Liver (tissue), 9 donors: Measurements from ENCODE around the gene BMPER. TPM values are rescaled to one million over a fixed set of nuclear protein-coding genes. Genes with fewer than 3 reads are reported as not detected.

ENCODE experiments used
- DNase-seq: peaks from one replicate; pipeline ENCODE4 v3.0.0-alpha.2; 2017; ENCODE audit warnings: low spot score
- H3K27ac ChIP-seq, 2 donors: one replicate each; pipeline ENCODE4 v1.7.0; 2013; ENCODE audit warnings: inconsistent platforms in 2 of 2, low read length in 2 of 2, control low read depth in 1 of 2, low read depth in 1 of 2, mild to moderate bottlenecking in 1 of 2
- H3K27me3 ChIP-seq, 4 donors: one replicate each; pipeline versions ENCODE4 v1.6.1 to v1.7.0; 2013; ENCODE audit warnings: low read length in 3 of 4, inconsistent platforms in 1 of 4, mild to moderate bottlenecking in 1 of 4, moderate library complexity in 1 of 4; ENCODE audit not compliant: control insufficient read depth in 4 of 4, insufficient read depth in 4 of 4
- H3K36me3 ChIP-seq, 4 donors: one replicate each; pipeline versions ENCODE4 v1.6.1 to v1.7.0; 2013; ENCODE audit warnings: low read length in 3 of 4, mild to moderate bottlenecking in 3 of 4, low read depth in 1 of 4, moderate library complexity in 1 of 4; ENCODE audit not compliant: control insufficient read depth in 4 of 4, insufficient read depth in 3 of 4
- H3K4me1 ChIP-seq, 4 donors: one replicate each; pipeline versions ENCODE4 v1.6.1 to v1.7.0; 2013; ENCODE audit warnings: low read length in 3 of 4, mild to moderate bottlenecking in 3 of 4, moderate library complexity in 1 of 4; ENCODE audit not compliant: control insufficient read depth in 4 of 4, insufficient read depth in 4 of 4
- H3K4me3 ChIP-seq, 3 donors: one replicate each; pipeline versions ENCODE4 v1.6.1 to v1.7.0; 2013; ENCODE audit warnings: low read length in 3 of 3, control low read depth in 1 of 3, low read depth in 1 of 3, mild to moderate bottlenecking in 1 of 3
- H3K9ac ChIP-seq, 2 donors: one replicate each; pipeline ENCODE4 v1.7.0; 2013; ENCODE audit warnings: low read length in 2 of 2, mild to moderate bottlenecking in 2 of 2, moderate library complexity in 2 of 2, control low read depth in 1 of 2, low read depth in 1 of 2
- H3K9me3 ChIP-seq, 4 donors: one replicate each; pipeline versions ENCODE4 v1.6.1 to v1.7.0; 2013; ENCODE audit warnings: low read length in 3 of 4; ENCODE audit not compliant: control insufficient read depth in 4 of 4
- EGR1 ChIP-seq, 2 donors: IDR thresholded peaks; 2 replicates each; pipeline ENCODE4 v1.6.1; 2016 to 2018; ENCODE audit warnings: antibody characterized with exemption in 2 of 2, low read depth in 2 of 2
- FOXA1 ChIP-seq: IDR thresholded peaks from 2 replicates; pipeline ENCODE4 v1.6.1; 2016; ENCODE audit warnings: antibody characterized with exemption
- FOXA2 ChIP-seq: IDR thresholded peaks from 2 replicates; pipeline ENCODE4 v1.6.1; 2016; ENCODE audit warnings: antibody characterized with exemption
- GABPA ChIP-seq, 2 donors: IDR thresholded peaks in 1 of 2; conservative IDR thresholded peaks in 1 of 2; 2 replicates each; pipeline ENCODE4 v1.6.1; 2016; ENCODE audit warnings: antibody characterized with exemption in 2 of 2, mild to moderate bottlenecking in 1 of 2, moderate library complexity in 1 of 2
- HNF4A ChIP-seq, 2 donors: conservative IDR thresholded peaks; 2 replicates each; pipeline ENCODE4 v1.6.1; 2016; ENCODE audit warnings: antibody characterized with exemption in 2 of 2, mild to moderate bottlenecking in 2 of 2
- HNF4G ChIP-seq: IDR thresholded peaks from 2 replicates; pipeline ENCODE4 v1.6.1; 2016; ENCODE audit warnings: antibody characterized with exemption
- JUND ChIP-seq, 2 donors: IDR thresholded peaks; 2 replicates each; pipeline ENCODE4 v1.6.1; 2016; ENCODE audit warnings: antibody characterized with exemption in 2 of 2
- NR2F2 ChIP-seq: IDR thresholded peaks from 2 replicates; pipeline ENCODE4 v1.6.1; 2016; ENCODE audit warnings: antibody characterized with exemption
- RAD21 ChIP-seq, 2 donors: IDR thresholded peaks; 2 replicates each; pipeline ENCODE4 v1.6.1; 2016; ENCODE audit warnings: antibody characterized with exemption in 2 of 2, mild to moderate bottlenecking in 2 of 2
- RXRA ChIP-seq, 2 donors: IDR thresholded peaks; 2 replicates each; pipeline ENCODE4 v1.6.1; 2017 to 2018; ENCODE audit warnings: antibody characterized with exemption in 2 of 2, mild to moderate bottlenecking in 1 of 2
- SP1 ChIP-seq: IDR thresholded peaks from 2 replicates; pipeline ENCODE4 v1.6.1; 2018; ENCODE audit warnings: antibody characterized with exemption, mild to moderate bottlenecking
- TAF1 ChIP-seq: conservative IDR thresholded peaks from 2 replicates; pipeline ENCODE4 v1.6.1; 2016; ENCODE audit warnings: antibody characterized with exemption, mild to moderate bottlenecking
- YY1 ChIP-seq: IDR thresholded peaks from 2 replicates; pipeline ENCODE4 v1.6.1; 2016; ENCODE audit warnings: antibody characterized with exemption, mild to moderate bottlenecking
- WGBS: extraction: QIAGEN DNeasy Blood & Tissue Kit; methylation state at CpG from one replicate; pipeline ENCODE4 v1.1.7; 2013; 5-methylcytosine and 5-hydroxymethylcytosine counted together
- polyA plus RNA-seq, 2 donors: library from polyadenylated mRNA; stranded (reverse) in 1 of 2; unstranded in 1 of 2; fragments of 200-250 nt in 1 of 2; fragments of >200 nt in 1 of 2; fragmentation: Nextera tagmentation in 1 of 2; extraction: Ambion mirVana in 1 of 2; gene quantifications; one replicate each; pipeline versions ENCODE4 v1.2.1 to v1.2.3, GENCODE V29; 2013 to 2015
- total RNA-seq, 2 donors: library from RNA; depleted of rRNA; stranded (reverse); fragments of >200 nt; gene quantifications; one replicate each; pipeline ENCODE4 v1.2.3, GENCODE V29; 2014
- TF ChIP-seq, protein P1 (sequence below): IDR thresholded peaks from 2 replicates; pipeline ENCODE4 v1.6.1; 2016; ENCODE audit warnings: antibody characterized with exemption, mild to moderate bottlenecking
- TF ChIP-seq, protein P2 (sequence below): IDR thresholded peaks from 2 replicates; pipeline ENCODE4 v1.6.1; 2016; ENCODE audit warnings: antibody characterized with exemption
- TF ChIP-seq, protein P3 (sequence below): fragments of 150-350 bp; IDR thresholded peaks from 2 replicates; pipeline ENCODE4 v1.5.1; 2017; ENCODE audit warnings: improper control_type of control experiment, low read depth, low read length; ENCODE audit not compliant: missing input control
- TF ChIP-seq, protein P4 (sequence below): IDR thresholded peaks from 2 replicates; pipeline ENCODE4 v1.6.1; 2016; ENCODE audit warnings: antibody characterized with exemption
- TF ChIP-seq, protein P5 (sequence below): IDR thresholded peaks from 2 replicates; pipeline ENCODE4 v1.6.1; 2016; ENCODE audit warnings: antibody characterized with exemption
- donor health status: healthy.
- donor health status: healthy.
- donor health status: healthy.
- donor health status: healthy.
- donor health status: healthy.

BMPER gene
- total and polyA plus RNA-seq, 4 donors, result 4.0 to 8.5 (median 6.2) TPM

DNA sequence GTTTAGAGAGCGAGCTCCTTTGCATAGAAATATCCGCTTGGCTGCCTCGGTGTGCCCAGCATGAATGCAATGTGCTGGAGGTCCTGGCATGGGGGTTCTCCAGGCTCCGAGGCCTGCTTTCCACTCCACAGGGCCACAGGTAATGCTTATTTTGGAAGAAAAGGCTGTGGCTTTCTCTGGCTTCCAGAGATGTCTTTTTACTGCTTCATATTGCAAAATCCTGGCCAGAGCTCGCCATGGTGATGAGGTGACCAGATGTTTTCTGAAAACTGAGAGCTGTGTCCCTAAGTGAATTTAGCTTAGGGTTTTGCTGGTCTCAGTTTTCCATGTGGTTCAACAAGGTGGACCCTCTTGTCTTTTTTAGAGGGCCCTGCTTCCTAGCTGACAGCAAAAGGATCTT lies 65.2 kb downstream of the BMPER start:
- TF ChIP-seq HNF4G (no peak), JUND (IDR thresholded peaks at IDR 0.05) (no peak), FOXA1 (no peak), TAF1 (no peak), HNF4A (conservative IDR thresholded peaks at IDR 0.05) (no peak), NR2F2 (no peak), EGR1 (IDR thresholded peaks at IDR 0.05; ENCODE audit: low read depth in 2 of 2) (no peak), RAD21 (IDR thresholded peaks at IDR 0.05) (no peak), GABPA (IDR thresholded peaks at IDR 0.05 in 1 of 2, conservative IDR thresholded peaks at IDR 0.05 in 1 of 2) (no peak), FOXA2 (no peak), RXRA (IDR thresholded peaks at IDR 0.05) (no peak), YY1 (no peak), SP1 (no peak)
- TF ChIP-seq, protein P1, sequence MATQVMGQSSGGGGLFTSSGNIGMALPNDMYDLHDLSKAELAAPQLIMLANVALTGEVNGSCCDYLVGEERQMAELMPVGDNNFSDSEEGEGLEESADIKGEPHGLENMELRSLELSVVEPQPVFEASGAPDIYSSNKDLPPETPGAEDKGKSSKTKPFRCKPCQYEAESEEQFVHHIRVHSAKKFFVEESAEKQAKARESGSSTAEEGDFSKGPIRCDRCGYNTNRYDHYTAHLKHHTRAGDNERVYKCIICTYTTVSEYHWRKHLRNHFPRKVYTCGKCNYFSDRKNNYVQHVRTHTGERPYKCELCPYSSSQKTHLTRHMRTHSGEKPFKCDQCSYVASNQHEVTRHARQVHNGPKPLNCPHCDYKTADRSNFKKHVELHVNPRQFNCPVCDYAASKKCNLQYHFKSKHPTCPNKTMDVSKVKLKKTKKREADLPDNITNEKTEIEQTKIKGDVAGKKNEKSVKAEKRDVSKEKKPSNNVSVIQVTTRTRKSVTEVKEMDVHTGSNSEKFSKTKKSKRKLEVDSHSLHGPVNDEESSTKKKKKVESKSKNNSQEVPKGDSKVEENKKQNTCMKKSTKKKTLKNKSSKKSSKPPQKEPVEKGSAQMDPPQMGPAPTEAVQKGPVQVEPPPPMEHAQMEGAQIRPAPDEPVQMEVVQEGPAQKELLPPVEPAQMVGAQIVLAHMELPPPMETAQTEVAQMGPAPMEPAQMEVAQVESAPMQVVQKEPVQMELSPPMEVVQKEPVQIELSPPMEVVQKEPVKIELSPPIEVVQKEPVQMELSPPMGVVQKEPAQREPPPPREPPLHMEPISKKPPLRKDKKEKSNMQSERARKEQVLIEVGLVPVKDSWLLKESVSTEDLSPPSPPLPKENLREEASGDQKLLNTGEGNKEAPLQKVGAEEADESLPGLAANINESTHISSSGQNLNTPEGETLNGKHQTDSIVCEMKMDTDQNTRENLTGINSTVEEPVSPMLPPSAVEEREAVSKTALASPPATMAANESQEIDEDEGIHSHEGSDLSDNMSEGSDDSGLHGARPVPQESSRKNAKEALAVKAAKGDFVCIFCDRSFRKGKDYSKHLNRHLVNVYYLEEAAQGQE, result no peak
- TF ChIP-seq, protein P2, sequence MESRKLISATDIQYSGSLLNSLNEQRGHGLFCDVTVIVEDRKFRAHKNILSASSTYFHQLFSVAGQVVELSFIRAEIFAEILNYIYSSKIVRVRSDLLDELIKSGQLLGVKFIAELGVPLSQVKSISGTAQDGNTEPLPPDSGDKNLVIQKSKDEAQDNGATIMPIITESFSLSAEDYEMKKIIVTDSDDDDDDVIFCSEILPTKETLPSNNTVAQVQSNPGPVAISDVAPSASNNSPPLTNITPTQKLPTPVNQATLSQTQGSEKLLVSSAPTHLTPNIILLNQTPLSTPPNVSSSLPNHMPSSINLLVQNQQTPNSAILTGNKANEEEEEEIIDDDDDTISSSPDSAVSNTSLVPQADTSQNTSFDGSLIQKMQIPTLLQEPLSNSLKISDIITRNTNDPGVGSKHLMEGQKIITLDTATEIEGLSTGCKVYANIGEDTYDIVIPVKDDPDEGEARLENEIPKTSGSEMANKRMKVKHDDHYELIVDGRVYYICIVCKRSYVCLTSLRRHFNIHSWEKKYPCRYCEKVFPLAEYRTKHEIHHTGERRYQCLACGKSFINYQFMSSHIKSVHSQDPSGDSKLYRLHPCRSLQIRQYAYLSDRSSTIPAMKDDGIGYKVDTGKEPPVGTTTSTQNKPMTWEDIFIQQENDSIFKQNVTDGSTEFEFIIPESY, result no peak
- TF ChIP-seq, protein P3, sequence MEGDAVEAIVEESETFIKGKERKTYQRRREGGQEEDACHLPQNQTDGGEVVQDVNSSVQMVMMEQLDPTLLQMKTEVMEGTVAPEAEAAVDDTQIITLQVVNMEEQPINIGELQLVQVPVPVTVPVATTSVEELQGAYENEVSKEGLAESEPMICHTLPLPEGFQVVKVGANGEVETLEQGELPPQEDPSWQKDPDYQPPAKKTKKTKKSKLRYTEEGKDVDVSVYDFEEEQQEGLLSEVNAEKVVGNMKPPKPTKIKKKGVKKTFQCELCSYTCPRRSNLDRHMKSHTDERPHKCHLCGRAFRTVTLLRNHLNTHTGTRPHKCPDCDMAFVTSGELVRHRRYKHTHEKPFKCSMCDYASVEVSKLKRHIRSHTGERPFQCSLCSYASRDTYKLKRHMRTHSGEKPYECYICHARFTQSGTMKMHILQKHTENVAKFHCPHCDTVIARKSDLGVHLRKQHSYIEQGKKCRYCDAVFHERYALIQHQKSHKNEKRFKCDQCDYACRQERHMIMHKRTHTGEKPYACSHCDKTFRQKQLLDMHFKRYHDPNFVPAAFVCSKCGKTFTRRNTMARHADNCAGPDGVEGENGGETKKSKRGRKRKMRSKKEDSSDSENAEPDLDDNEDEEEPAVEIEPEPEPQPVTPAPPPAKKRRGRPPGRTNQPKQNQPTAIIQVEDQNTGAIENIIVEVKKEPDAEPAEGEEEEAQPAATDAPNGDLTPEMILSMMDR, result no peak
- TF ChIP-seq, protein P4, sequence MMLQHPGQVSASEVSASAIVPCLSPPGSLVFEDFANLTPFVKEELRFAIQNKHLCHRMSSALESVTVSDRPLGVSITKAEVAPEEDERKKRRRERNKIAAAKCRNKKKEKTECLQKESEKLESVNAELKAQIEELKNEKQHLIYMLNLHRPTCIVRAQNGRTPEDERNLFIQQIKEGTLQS, result no peak
- TF ChIP-seq, protein P5, sequence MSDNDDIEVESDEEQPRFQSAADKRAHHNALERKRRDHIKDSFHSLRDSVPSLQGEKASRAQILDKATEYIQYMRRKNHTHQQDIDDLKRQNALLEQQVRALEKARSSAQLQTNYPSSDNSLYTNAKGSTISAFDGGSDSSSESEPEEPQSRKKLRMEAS, result no peak
- WGBS, result 86% methylated on average over 5 of the region's 5 CpGs
- Histone ChIP-seq H3K9me3 (no peaks in the 10 kb centered on the region), H3K4me1 (no peaks in the 10 kb centered on the region), H3K36me3 (no peaks in the 10 kb centered on the region), H3K27me3 (no peaks in the 10 kb centered on the region), H3K27ac (no peak overlapping the region), H3K9ac (no peak overlapping the region), H3K4me3 (no peak overlapping the region)
- no peak for DNase-seq
